ENCODE data around the gene TCEAL7. TPM values are rescaled to one million over a fixed set of nuclear protein-coding genes. Genes with fewer than 3 reads are reported as not detected.
A peak's percentile ranks its signal among the peaks of the same experiment; 100 is the strongest.
"Not testable (repeated sequence)": the region's sequence is repeated elsewhere in the genome, so short reads cannot be mapped to it uniquely, and the experiment has no call there.

TCEAL7 gene
- 2.6 TPM for total RNA-seq
- long read RNA-seq, partial matches to known transcripts = 0 of 1 reads
- long read RNA-seq, other reads (novel, unspliced or antisense) = 0 of 1 reads

GRCh38 chrX:103329991-103330390 lies at the start of gene TCEAL7:
Gene TCEAL7, plus strand, starts transcription at chrX:103330239. Its CDS starts 1,165 bp downstream, at chrX:103331404.
- no peaks in the 10 kb centered on the region for H3K4me1 ChIP-seq
- no peaks in the 10 kb centered on the region for H3K9me3 ChIP-seq (replicated peaks)
- no peaks in the 10 kb centered on the region for H3K36me3 ChIP-seq
- DNase-seq = peak; percentile 23
- H3K27ac ChIP-seq (replicated peaks) = peak within 1 kb of the TSS; percentile 40
- intact Hi-C loops (cut with micrococcal nuclease) = no loop called here
- no peaks in the 10 kb centered on the region for H3K27me3 ChIP-seq (ENCODE audit: low read depth)
- TF ChIP-seq, protein P1, sequence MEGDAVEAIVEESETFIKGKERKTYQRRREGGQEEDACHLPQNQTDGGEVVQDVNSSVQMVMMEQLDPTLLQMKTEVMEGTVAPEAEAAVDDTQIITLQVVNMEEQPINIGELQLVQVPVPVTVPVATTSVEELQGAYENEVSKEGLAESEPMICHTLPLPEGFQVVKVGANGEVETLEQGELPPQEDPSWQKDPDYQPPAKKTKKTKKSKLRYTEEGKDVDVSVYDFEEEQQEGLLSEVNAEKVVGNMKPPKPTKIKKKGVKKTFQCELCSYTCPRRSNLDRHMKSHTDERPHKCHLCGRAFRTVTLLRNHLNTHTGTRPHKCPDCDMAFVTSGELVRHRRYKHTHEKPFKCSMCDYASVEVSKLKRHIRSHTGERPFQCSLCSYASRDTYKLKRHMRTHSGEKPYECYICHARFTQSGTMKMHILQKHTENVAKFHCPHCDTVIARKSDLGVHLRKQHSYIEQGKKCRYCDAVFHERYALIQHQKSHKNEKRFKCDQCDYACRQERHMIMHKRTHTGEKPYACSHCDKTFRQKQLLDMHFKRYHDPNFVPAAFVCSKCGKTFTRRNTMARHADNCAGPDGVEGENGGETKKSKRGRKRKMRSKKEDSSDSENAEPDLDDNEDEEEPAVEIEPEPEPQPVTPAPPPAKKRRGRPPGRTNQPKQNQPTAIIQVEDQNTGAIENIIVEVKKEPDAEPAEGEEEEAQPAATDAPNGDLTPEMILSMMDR (IDR thresholded peaks at IDR 0.05; ENCODE audit: borderline replicate concordance) = no peak
- H3K4me3 ChIP-seq = peak within 1 kb of the TSS; percentile 60

GRCh38 chrX:103293118-103293517 lies 36.9 kb upstream of the TCEAL7 start:
- Histone ChIP-seq H3K9me3 (replicated peaks) (no peaks in the 10 kb centered on the region), H3K36me3 (no peaks in the 10 kb centered on the region), H3K4me1 (no peaks in the 10 kb centered on the region), H3K27ac (replicated peaks) (no peak overlapping the region), H3K27me3 (ENCODE audit: low read depth) (no peaks in the 10 kb centered on the region), H3K4me3 (no peak overlapping the region)
- no peak for DNase-seq
- intact Hi-C loops (cut with micrococcal nuclease) = no loop called here
- TF ChIP-seq, protein P1 (IDR thresholded peaks at IDR 0.05; ENCODE audit: borderline replicate concordance) = no peak

- TF ChIP-seq, protein P1 (IDR thresholded peaks at IDR 0.05; ENCODE audit: borderline replicate concordance) = no peak
- Histone ChIP-seq H3K4me1 (no peaks in the 10 kb centered on the region), H3K36me3 (no peaks in the 10 kb centered on the region), H3K27me3 (ENCODE audit: low read depth) (peaks cover 2% of the 10 kb centered on the region), H3K4me3 (no peak overlapping the region), H3K9me3 (replicated peaks) (no peaks in the 10 kb centered on the region), H3K27ac (replicated peaks) (no peak overlapping the region)
- intact Hi-C loops (cut with micrococcal nuclease) = no loop called here
- no peak for DNase-seq
Measured at GRCh38 chrX:103304705-103305104, 25.3 kb upstream of the TCEAL7 start.

DNA sequence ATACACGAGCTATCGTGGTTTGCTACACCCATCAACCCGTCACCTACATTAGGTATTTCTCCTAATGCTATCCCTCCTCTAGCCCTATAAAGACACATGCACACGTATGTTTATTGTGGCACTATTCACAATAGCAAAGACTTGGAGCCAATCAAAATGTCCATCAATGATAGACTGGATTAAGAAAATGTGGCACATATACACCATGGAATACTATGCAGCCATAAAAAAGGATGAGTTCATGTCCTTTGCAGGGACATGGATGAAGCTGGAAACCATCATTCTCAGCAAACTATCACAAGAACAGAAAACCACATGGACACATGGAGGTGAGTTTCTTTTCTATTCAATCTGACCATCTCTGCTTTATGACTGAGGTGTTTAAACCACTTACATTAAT lies 24.4 kb upstream of the TCEAL7 start:
- H3K27ac ChIP-seq (replicated peaks); H3K9me3 ChIP-seq (replicated peaks); H3K4me1 ChIP-seq; H3K4me3 ChIP-seq; intact Hi-C loops (cut with micrococcal nuclease); DNase-seq; H3K36me3 ChIP-seq: not testable (repeated sequence)
- H3K27me3 ChIP-seq (ENCODE audit: low read depth) = peaks cover 12% of the 10 kb centered on the region

GRCh38 chrX:103309860-103310554 lies 20.0 kb upstream of the TCEAL7 start:
- Histone ChIP-seq H3K9me3 (replicated peaks) (no peaks in the 10 kb centered on the region), H3K36me3 (no peaks in the 10 kb centered on the region), H3K27ac (replicated peaks) (no peak overlapping the region), H3K4me1 (peaks cover 6% of the 10 kb centered on the region), H3K27me3 (ENCODE audit: low read depth) (peaks cover 18% of the 10 kb centered on the region), H3K4me3 (peak overlapping the region; percentile 63)
- TF ChIP-seq, protein P1 (IDR thresholded peaks at IDR 0.05; ENCODE audit: borderline replicate concordance) = no peak
- DNase-seq = no peak
- intact Hi-C loops (cut with micrococcal nuclease) = no loop called here

Measured in left ventricle myocardium inferior (tissue), 1 donor.